ENCODE measurements around the gene AP4M1.

Gene AP4M1

GRCh38 chr7:100153708-100154535 lies 52.5 kb downstream of the AP4M1 start:
- no peak overlapping the region; the same call in 1 of the 2 replicates for H3K27ac ChIP-seq (ENCODE audit: extremely low read depth, low read depth, low read length)
- TF ChIP-seq PATZ1 (tag by site-specific recombination; IDR thresholded peaks at IDR 0.05) (0 out of 2 replicates have a peak, but pooled peaks have one; percentile 34), WT1 (tag by site-specific recombination; IDR thresholded peaks at IDR 0.05) (peak; percentile 78), ZXDB (tag by site-specific recombination; IDR thresholded peaks at IDR 0.05) (no peak), YY2 (tag by site-specific recombination; IDR thresholded peaks at IDR 0.05) (no peak), ZBTB17 (tag by site-specific recombination; IDR thresholded peaks at IDR 0.05) (peak; percentile 93), SP2 (tag by site-specific recombination; IDR thresholded peaks at IDR 0.05) (peak; percentile 76), ZNF10 (tag by site-specific recombination; IDR thresholded peaks at IDR 0.05) (peak; percentile 47; the same call in 1 of the 2 replicates), ZNF610 (tag by site-specific recombination; IDR thresholded peaks at IDR 0.05; ENCODE audit: borderline replicate concordance) (no peak), GLIS2 (tag by site-specific recombination; IDR thresholded peaks at IDR 0.05) (peak; percentile 42), ZNF660 (tag by site-specific recombination; IDR thresholded peaks at IDR 0.05) (no peak), ZBTB20 (tag by site-specific recombination; IDR thresholded peaks at IDR 0.05) (peak; percentile 94), SP7 (tag by site-specific recombination; IDR thresholded peaks at IDR 0.05) (no peak), ZNF174 (tag by site-specific recombination; IDR thresholded peaks at IDR 0.05) (no peak), SCRT2 (tag by site-specific recombination; IDR thresholded peaks at IDR 0.05) (peak; percentile 97), IKZF3 (tag by site-specific recombination; IDR thresholded peaks at IDR 0.05) (peak; percentile 26), SCRT1 (tag by site-specific recombination; IDR thresholded peaks at IDR 0.05; ENCODE audit: borderline replicate concordance) (peak; percentile 97), FEZF1 (tag by site-specific recombination; IDR thresholded peaks at IDR 0.05) (no peak), PRDM10 (tag by site-specific recombination; IDR thresholded peaks at IDR 0.05) (no peak), ZNF558 (tag by site-specific recombination; IDR thresholded peaks at IDR 0.05) (no peak), SETDB1 (IDR thresholded peaks at IDR 0.05; ENCODE audit: insufficient read length, low read length) (no peak), KLF1 (tag by site-specific recombination; IDR thresholded peaks at IDR 0.05) (peak; percentile 75), ZFP69B (tag by site-specific recombination; IDR thresholded peaks at IDR 0.05) (no peak)
- TF ChIP-seq, protein P1, sequence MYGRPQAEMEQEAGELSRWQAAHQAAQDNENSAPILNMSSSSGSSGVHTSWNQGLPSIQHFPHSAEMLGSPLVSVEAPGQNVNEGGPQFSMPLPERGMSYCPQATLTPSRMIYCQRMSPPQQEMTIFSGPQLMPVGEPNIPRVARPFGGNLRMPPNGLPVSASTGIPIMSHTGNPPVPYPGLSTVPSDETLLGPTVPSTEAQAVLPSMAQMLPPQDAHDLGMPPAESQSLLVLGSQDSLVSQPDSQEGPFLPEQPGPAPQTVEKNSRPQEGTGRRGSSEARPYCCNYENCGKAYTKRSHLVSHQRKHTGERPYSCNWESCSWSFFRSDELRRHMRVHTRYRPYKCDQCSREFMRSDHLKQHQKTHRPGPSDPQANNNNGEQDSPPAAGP (tag by site-specific recombination; IDR thresholded peaks at IDR 0.05), result peak; percentile 26; the same call in 1 of the 2 replicates

More at GRCh38 chr7:100153708-100154535, 52.5 kb downstream of the AP4M1 start:
- POLR2A ChIA-PET, result no interaction called here
- H3K9me3 ChIP-seq (ENCODE audit: control insufficient read depth, insufficient read depth, low read depth, low read length), result no peaks in the 10 kb centered on the region
- CTCF ChIA-PET, result interaction anchor here (0.5 to 1.1 kb wide), 2 partner anchors 31 to 201 kb away, joined by 3 to 5 read pairs; no protein-coding TSS in a partner anchor
- peaks cover 15 to 56% of the 10 kb centered on the region in 2 experiments; a peak in 2 of 3 replicates for H3K36me3 ChIP-seq (ENCODE audit: control insufficient read depth in 2 of 2, insufficient read depth in 1 of 2, low read length in 2 of 2)
- H3K4me3 ChIP-seq (ENCODE audit: low read depth, low read length), result no peak overlapping the region
- H3K4me1 ChIP-seq (ENCODE audit: control insufficient read depth, insufficient read depth, low read length), result peaks cover 7% of the 10 kb centered on the region
